Left ventricle myocardium superior (tissue), 1 donor: ENCODE data around the gene NHSL2. TPM values are rescaled to one million over a fixed set of nuclear protein-coding genes. Genes with fewer than 3 reads are reported as not detected.

Experiments
- ATAC-seq: fragments of 200-7000 bp; cut with Tn5 transposase; one replicate; pipeline ENCODE4 v1.9.1; 2020; ENCODE audit warnings: mild to moderate bottlenecking, moderate library complexity
- DNase-seq: peaks from one replicate; pipeline ENCODE4 v3.0.0-alpha.2; 2020
- intact Hi-C: fragments of 100-400 bp; cut with micrococcal nuclease; formaldehyde crosslinking; loops from one replicate; pipeline ENCODE4 v1.11.0; 2022
- total RNA-seq: library from RNA; stranded (reverse); fragmentation: NEBNext Ultra II Directional; extraction: Animal tissue kit (Norgen Biotek cat#: 25700); gene quantifications from one replicate; pipeline ENCODE4 v1.2.1, GENCODE V29; 2021
- donor health status: DM: no; HTN: yes; CAD: no; lungs with severe emphysema.

NHSL2 gene
- total RNA-seq, 1 donor from 2014 or later = 3.7 TPM

- ATAC-seq = peak; percentile 99
- intact Hi-C loops = no loop called here
- peak; percentile 90 for DNase-seq
Observed at GRCh38 chrX:72181178-72182125, 270.8 kb downstream of the NHSL2 start, which contains the start of gene PIN4. PIN4 (plus strand) TSS chrX:72181757; CDS start chrX:72181786, 29 bp downstream.

DNA sequence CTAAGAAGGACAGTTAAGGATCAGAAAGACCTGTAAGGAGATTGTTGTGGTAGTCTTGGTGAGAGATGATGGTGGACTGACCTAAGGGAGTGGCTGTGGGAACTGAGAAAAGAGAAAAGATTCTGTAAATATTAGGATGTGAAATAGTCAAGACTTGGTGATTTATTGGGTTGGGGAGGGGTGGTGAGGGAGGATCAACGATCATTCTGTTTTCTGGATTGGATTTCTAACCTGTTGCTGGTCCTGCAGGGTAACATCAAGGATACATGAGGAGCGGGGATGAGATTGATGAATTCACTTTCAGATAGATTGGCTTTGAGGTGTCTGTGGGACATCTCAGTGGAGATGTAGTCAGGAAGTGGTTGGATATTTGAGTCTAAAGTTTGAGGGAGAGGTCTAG, 272.3 kb downstream of the NHSL2 start:
- no peak for DNase-seq
- no peak for ATAC-seq
- intact Hi-C loops = no loop called here

DNA sequence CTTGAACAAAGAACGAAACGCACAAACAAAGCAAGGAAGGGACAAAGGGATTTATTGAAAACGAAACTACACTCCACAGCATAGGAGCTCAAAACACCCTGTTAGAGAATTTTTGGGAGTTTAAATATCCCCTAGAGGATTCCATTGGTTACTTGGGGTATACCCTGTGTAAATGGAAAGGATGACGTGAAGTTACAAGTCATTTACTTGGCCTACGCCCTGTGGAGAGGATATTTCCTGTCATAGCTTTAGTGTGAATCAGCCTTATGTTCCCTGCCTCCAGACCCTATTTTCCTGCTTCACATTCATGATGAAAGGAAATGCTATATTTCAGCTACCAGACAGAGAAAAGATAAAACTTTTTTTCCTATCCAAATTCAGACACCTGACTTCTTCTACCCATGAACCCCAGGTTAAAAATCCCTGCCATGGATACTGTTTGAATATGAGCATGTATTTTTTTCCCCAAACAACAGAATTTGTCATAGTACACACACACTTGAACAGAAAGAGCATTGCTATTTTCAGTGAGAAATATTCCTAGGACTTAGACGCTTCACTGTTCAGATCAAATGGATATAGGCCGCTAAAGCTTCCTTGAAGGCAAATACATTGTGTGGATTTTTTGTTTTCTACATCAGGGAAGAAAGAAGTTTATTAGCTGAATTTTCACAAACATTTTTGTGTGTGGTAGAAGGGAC, 291.3 kb downstream of the NHSL2 start:
- ATAC-seq (no peak), DNase-seq (no peak)
- intact Hi-C loops = no loop called here

Other genes starting within 250 kb of the NHSL2 start
- gene CXorf49, start 192.6 kb upstream of the NHSL2 start, total RNA-seq = not detected
- not detected for gene CXorf49B, start 147.5 kb upstream of the NHSL2 start, total RNA-seq
- 2.5 TPM for gene RTL5, start 221.1 kb downstream of the NHSL2 start, total RNA-seq